ENCODE data around the gene FOXB1. TPM values are rescaled to one million over a fixed set of nuclear protein-coding genes. Genes with fewer than 3 reads are reported as not detected.
A peak's percentile ranks its signal among the peaks of the same experiment; 100 is the strongest.

FOXB1 gene
- total and polyA plus RNA-seq, 9 of the 15 experiments (the other 6 are each of a cell fraction or from before 2014, with no cell fraction given), result not detected

- TF ChIP-seq CTBP1 (IDR thresholded peaks at IDR 0.05; ENCODE audit: borderline replicate concordance) (no peak), CSDE1 (IDR thresholded peaks at IDR 0.05) (no peak), THRB (CRISPR knock-in tag; conservative IDR thresholded peaks at IDR 0.05) (peak; percentile 99), PTBP1 (IDR thresholded peaks at IDR 0.05; ENCODE audit: low read depth, low read length) (no peak), XRCC5 (IDR thresholded peaks at IDR 0.05; ENCODE audit: low read depth, low read length) (no peak), DIDO1 (tag; IDR thresholded peaks at IDR 0.05; ENCODE audit: low read depth) (peak; percentile 91), ZNF263 (CRISPR knock-in tag; IDR thresholded peaks at IDR 0.05; ENCODE audit: borderline replicate concordance) (no peak), ZBTB7A (IDR thresholded peaks at IDR 0.05; ENCODE audit: borderline replicate concordance, control insufficient read depth, low read depth, low read length) (no peak), POLR2AphosphoS5 (IDR thresholded peaks at IDR 0.05; ENCODE audit: control insufficient read depth, insufficient read depth, low read depth, low read length) (no peak), TSC22D4 (tag; IDR thresholded peaks at IDR 0.05) (no peak), CHCHD3 (CRISPR knock-in tag; IDR thresholded peaks at IDR 0.05) (no peak), MIER1 (IDR thresholded peaks at IDR 0.05; ENCODE audit: low read depth) (no peak), ARID4B (CRISPR knock-in tag; IDR thresholded peaks at IDR 0.05) (no peak), ZNF184 (CRISPR knock-in tag; IDR thresholded peaks at IDR 0.05) (no peak), ZNF584 (CRISPR knock-in tag; IDR thresholded peaks at IDR 0.05; ENCODE audit: low read depth) (peak; percentile 100), ZBTB17 (CRISPR knock-in tag; IDR thresholded peaks at IDR 0.05) (peak; percentile 97), NR2F6 (CRISPR knock-in tag; IDR thresholded peaks at IDR 0.05) (no peak), NONO (IDR thresholded peaks at IDR 0.05; ENCODE audit: low read depth in 2 of 2, low read length in 1 of 2) (no peak), RBFOX2 (IDR thresholded peaks at IDR 0.05; ENCODE audit: low read depth, low read length) (no peak), ZNF717 (CRISPR knock-in tag; IDR thresholded peaks at IDR 0.05) (no peak), NKRF (IDR thresholded peaks at IDR 0.05; ENCODE audit: borderline replicate concordance) (no peak), PHF8 (IDR thresholded peaks at IDR 0.05; ENCODE audit: borderline replicate concordance, low read length) (no peak)
Measured at GRCh38 chr15:60021589-60022378, 17.7 kb downstream of the FOXB1 start (continued).
